ENCODE results near the gene CRYZL1. TPM values are rescaled to one million over a fixed set of nuclear protein-coding genes. Genes with fewer than 3 reads are reported as not detected.

Gene CRYZL1
- polyA plus RNA-seq, 1 donor (not counting 4 experiments of a cell fraction or from before 2014, with no cell fraction given), result 48.9 TPM

Other genes with a start within 250 kb of the CRYZL1 start
- 89.5 to 102 TPM (median 94.3 TPM) in 3 replicates for gene IFNGR2, start 238.3 kb downstream of the CRYZL1 start, polyA plus RNA-seq
- 20.9 to 39.7 TPM (median 25.5 TPM) in 3 replicates for gene TMEM50B, start 161.8 kb downstream of the CRYZL1 start, polyA plus RNA-seq
- 0.91 to 1.4 TPM (median 1.1 TPM) in 3 replicates for gene DNAJC28, start 150.0 kb downstream of the CRYZL1 start, polyA plus RNA-seq
- 26.8 to 50.3 TPM (median 31.1 TPM) in 3 replicates for gene GART, start 99.6 kb downstream of the CRYZL1 start, polyA plus RNA-seq
- 67.9 to 104 TPM (median 96.0 TPM) in 3 replicates for gene SON, start 98.7 kb downstream of the CRYZL1 start, polyA plus RNA-seq
- gene DONSON, start 53.1 kb downstream of the CRYZL1 start, polyA plus RNA-seq, result 9.9 to 17.0 TPM (median 12.7 TPM) in 3 replicates
- 31.1 to 60.0 TPM (median 34.3 TPM) in 3 replicates for gene ITSN1, start 760 bp upstream of the CRYZL1 start, polyA plus RNA-seq